ENCODE results near the gene SCYL1. TPM values are rescaled to one million over a fixed set of nuclear protein-coding genes. Genes with fewer than 3 reads are reported as not detected.

The SCYL1 gene
- polyA plus RNA-seq: 10 to 100 TPM; 41.8 to 52.4 TPM

DNA sequence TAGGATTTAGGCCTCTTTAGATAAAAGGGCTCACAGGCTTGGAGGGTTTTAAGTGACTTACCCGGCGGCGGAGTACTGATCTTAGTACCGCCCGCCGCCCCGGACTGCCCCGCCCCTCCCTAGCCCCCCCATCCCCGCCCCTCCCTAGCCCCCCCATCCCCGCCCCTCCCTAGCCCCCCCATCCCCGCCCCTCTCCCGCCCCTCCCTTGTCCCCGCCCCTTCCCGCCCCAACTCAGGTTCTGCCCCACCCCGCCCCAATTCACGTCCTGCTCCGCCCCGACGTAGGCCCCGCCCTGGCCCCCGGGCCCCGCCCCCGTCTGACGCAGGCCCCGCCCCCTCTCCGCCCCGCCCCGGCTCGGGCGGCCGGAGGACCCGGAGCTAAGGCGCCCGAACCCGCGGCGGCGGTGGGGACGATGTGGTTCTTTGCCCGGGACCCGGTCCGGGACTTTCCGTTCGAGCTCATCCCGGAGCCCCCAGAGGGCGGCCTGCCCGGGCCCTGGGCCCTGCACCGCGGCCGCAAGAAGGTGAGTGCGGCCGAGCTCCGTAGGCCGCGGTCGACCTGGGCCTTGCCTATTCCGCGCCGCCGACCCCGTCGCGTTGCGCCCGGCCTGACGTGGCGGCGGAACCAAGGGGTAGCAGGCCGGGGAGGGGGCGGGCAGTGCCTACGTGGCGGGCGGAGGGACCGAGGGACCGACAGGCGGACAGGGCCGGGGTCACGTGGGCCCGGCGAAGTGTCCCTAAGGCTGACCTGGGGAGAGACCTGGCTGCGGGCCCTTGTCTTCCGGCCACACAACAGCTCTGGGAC, at the start of gene SCYL1:
SCYL1 (plus strand) TSS at position 343 of the 805 bp plus-strand sequence; CDS start at position 414, 71 bp downstream.
- peaks cover 0 to 19% of the 10 kb centered on the region in 2 donors for H3K36me3 ChIP-seq (ENCODE audit: control insufficient read depth in 2 of 2, insufficient read depth in 2 of 2, low read length in 1 of 2)
- H3K27me3 ChIP-seq (ENCODE audit: control insufficient read depth in 1 of 2, insufficient read depth in 2 of 2, low read length in 2 of 2): no peaks in the 10 kb centered on the region
- peak within 1 kb of the TSS; percentile 81 to 85 for H3K27ac ChIP-seq (ENCODE audit: low read depth in 2 of 2, low read length in 1 of 2)
- WGBS, 2 donors: 0% methylated on average over 44 to 75 of the region's 82 CpGs
- H3K9me3 ChIP-seq (ENCODE audit: control insufficient read depth in 2 of 2, insufficient read depth in 1 of 2, low read depth in 1 of 2, low read length in 1 of 2): no peaks in the 10 kb centered on the region
- H3K4me1 ChIP-seq (ENCODE audit: control insufficient read depth in 2 of 2, insufficient read depth in 2 of 2, low read length in 1 of 2): peaks cover 4 to 13% of the 10 kb centered on the region in 2 donors
- peak within 1 kb of the TSS; percentile 84 to 88 for H3K4me3 ChIP-seq (ENCODE audit: low read depth in 1 of 2, low read length in 2 of 2)

- Histone ChIP-seq H3K27me3 (ENCODE audit: control insufficient read depth in 1 of 2, insufficient read depth in 2 of 2, low read length in 2 of 2) (no peaks in the 10 kb centered on the region), H3K36me3 (ENCODE audit: control insufficient read depth in 2 of 2, insufficient read depth in 2 of 2, low read length in 1 of 2) (no peaks in the 10 kb centered on the region), H3K4me1 (ENCODE audit: control insufficient read depth in 2 of 2, insufficient read depth in 2 of 2, low read length in 1 of 2) (peaks cover 0 to 14% of the 10 kb centered on the region in 2 donors), H3K27ac (ENCODE audit: low read depth in 2 of 2, low read length in 1 of 2) (peak overlapping the region; percentile 98 to 100), H3K9me3 (ENCODE audit: control insufficient read depth in 2 of 2, insufficient read depth in 1 of 2, low read depth in 1 of 2, low read length in 1 of 2) (no peaks in the 10 kb centered on the region), H3K4me3 (ENCODE audit: low read depth in 1 of 2, low read length in 2 of 2) (peak overlapping the region; percentile 81 to 90)
- 9 to 12% methylated on average over 10 of the region's 10 CpGs for whole genome bisulfite sequencing, 2 donors
Observed at GRCh38 chr11:65476632-65477148, 48.2 kb upstream of the SCYL1 start.

GRCh38 chr11:65477149-65477965, 47.5 kb upstream of the SCYL1 start:
- no peaks in the 10 kb centered on the region for H3K27me3 ChIP-seq (ENCODE audit: control insufficient read depth in 1 of 2, insufficient read depth in 2 of 2, low read length in 2 of 2)
- no peaks in the 10 kb centered on the region for H3K36me3 ChIP-seq (ENCODE audit: control insufficient read depth in 2 of 2, insufficient read depth in 2 of 2, low read length in 1 of 2)
- peak overlapping the region; percentile 98 to 100 for H3K27ac ChIP-seq (ENCODE audit: low read depth in 2 of 2, low read length in 1 of 2)
- peaks cover 0 to 12% of the 10 kb centered on the region in 2 donors for H3K4me1 ChIP-seq (ENCODE audit: control insufficient read depth in 2 of 2, insufficient read depth in 2 of 2, low read length in 1 of 2)
- 1% methylated on average over 60 of the region's 60 CpGs for WGBS, 2 donors
- no peaks in the 10 kb centered on the region for H3K9me3 ChIP-seq (ENCODE audit: control insufficient read depth in 2 of 2, insufficient read depth in 1 of 2, low read depth in 1 of 2, low read length in 1 of 2)
- peak overlapping the region; percentile 81 to 90 for H3K4me3 ChIP-seq (ENCODE audit: low read depth in 1 of 2, low read length in 2 of 2)

DNA sequence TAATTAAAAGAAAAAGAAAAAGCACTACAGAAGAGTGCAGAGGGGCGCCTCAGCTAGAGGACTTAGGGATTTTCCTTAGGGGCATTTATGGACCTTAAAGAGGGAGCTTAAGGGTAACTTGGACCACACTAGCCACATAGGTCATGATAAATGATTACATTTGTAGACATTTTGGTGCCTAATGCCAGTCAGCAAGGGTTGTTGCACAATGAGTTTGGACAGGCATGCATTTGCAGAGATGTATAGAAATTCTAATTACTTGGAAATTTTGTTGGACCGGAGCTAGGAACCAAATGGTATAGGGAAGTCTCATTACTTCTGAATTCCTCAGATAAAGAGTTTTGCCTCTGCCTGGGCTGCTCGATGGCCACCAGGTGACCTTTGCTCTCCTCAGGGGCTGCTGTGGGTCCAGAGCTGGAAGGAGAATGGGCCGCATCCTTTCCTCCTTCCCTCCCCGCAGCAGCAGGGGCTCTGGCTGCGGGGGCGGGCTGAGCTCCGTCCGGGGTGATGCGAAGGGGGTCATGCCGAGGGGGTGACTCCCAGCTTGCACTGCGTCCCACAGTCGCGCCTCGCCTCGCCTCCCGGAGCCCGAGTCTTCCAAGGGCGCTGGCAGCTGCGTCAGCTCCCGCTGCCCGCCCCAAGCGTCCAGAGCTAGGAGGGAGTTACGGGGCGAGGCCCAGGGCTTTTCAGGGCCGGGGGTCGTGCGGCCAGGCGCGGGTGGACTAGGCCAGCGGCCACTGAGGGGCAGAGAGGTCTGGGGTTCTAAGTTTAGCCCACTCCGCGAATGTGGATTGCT, 46.3 kb upstream of the SCYL1 start:
- WGBS, 2 donors: 32 to 39% methylated on average over 33 of the region's 33 CpGs
- peaks cover 0 to 12% of the 10 kb centered on the region in 2 donors for H3K4me1 ChIP-seq (ENCODE audit: control insufficient read depth in 2 of 2, insufficient read depth in 2 of 2, low read length in 1 of 2)

GRCh38 chr11:65479184-65480145, 45.4 kb upstream of the SCYL1 start:
- H3K4me1 ChIP-seq (ENCODE audit: control insufficient read depth in 2 of 2, insufficient read depth in 2 of 2, low read length in 1 of 2): peaks cover 0 to 12% of the 10 kb centered on the region in 2 donors

More for the DNA sequence above, 46.3 kb upstream of the SCYL1 start:
- no peaks in the 10 kb centered on the region for H3K27me3 ChIP-seq (ENCODE audit: control insufficient read depth in 1 of 2, insufficient read depth in 2 of 2, low read length in 2 of 2)
- peak overlapping the region; percentile 84 to 98 for H3K27ac ChIP-seq (ENCODE audit: low read depth in 2 of 2, low read length in 1 of 2)
- H3K9me3 ChIP-seq (ENCODE audit: control insufficient read depth in 2 of 2, insufficient read depth in 1 of 2, low read depth in 1 of 2, low read length in 1 of 2): no peaks in the 10 kb centered on the region
- no peaks in the 10 kb centered on the region for H3K36me3 ChIP-seq (ENCODE audit: control insufficient read depth in 2 of 2, insufficient read depth in 2 of 2, low read length in 1 of 2)
- peak overlapping the region; percentile 5 to 16 for H3K4me3 ChIP-seq (ENCODE audit: low read depth in 1 of 2, low read length in 2 of 2)

GRCh38 chr11:65482306-65482850, 42.5 kb upstream of the SCYL1 start:
- H3K27me3 ChIP-seq (ENCODE audit: control insufficient read depth in 1 of 2, insufficient read depth in 2 of 2, low read length in 2 of 2): no peaks in the 10 kb centered on the region
- 100% methylated on average over 2 of the region's 2 CpGs for WGBS, 2 donors
- no peaks in the 10 kb centered on the region for H3K9me3 ChIP-seq (ENCODE audit: control insufficient read depth in 2 of 2, insufficient read depth in 1 of 2, low read depth in 1 of 2, low read length in 1 of 2)
- H3K27ac ChIP-seq (ENCODE audit: low read depth in 2 of 2, low read length in 1 of 2): peak overlapping the region in 1 of 2 donors; percentile 58
- no peak overlapping the region for H3K4me3 ChIP-seq (ENCODE audit: low read depth in 1 of 2, low read length in 2 of 2)
- peaks cover 0 to 10% of the 10 kb centered on the region in 2 donors for H3K4me1 ChIP-seq (ENCODE audit: control insufficient read depth in 2 of 2, insufficient read depth in 2 of 2, low read length in 1 of 2)
- H3K36me3 ChIP-seq (ENCODE audit: control insufficient read depth in 2 of 2, insufficient read depth in 2 of 2, low read length in 1 of 2): no peaks in the 10 kb centered on the region

More at GRCh38 chr11:65479184-65480145, 45.4 kb upstream of the SCYL1 start:
- Histone ChIP-seq H3K27me3 (ENCODE audit: control insufficient read depth in 1 of 2, insufficient read depth in 2 of 2, low read length in 2 of 2) (no peaks in the 10 kb centered on the region), H3K36me3 (ENCODE audit: control insufficient read depth in 2 of 2, insufficient read depth in 2 of 2, low read length in 1 of 2) (no peaks in the 10 kb centered on the region), H3K27ac (ENCODE audit: low read depth in 2 of 2, low read length in 1 of 2) (peak overlapping the region; percentile 84 to 98), H3K4me3 (ENCODE audit: low read depth in 1 of 2, low read length in 2 of 2) (no peak overlapping the region), H3K9me3 (ENCODE audit: control insufficient read depth in 2 of 2, insufficient read depth in 1 of 2, low read depth in 1 of 2, low read length in 1 of 2) (no peaks in the 10 kb centered on the region)
- WGBS, 2 donors: 52 to 58% methylated on average over 11 of the region's 11 CpGs

DNA sequence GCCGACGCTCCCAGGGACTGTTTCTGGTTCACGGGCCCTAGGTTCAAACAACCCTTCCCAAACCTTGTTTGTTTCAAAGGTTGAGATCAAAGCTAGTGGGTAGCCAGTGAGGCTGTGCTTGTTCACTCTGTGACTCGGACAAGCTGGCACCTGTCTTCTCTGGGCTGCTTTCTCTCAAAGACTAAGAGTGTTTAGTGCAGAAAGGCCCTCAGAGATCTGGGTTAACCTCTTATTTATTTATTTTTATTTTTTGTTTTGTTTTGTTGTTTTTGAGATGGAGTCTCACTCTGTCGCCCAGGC, 39.0 kb upstream of the SCYL1 start:
- Histone ChIP-seq H3K4me3 (ENCODE audit: low read depth in 1 of 2, low read length in 2 of 2) (no peak overlapping the region), H3K4me1 (ENCODE audit: control insufficient read depth in 2 of 2, insufficient read depth in 2 of 2, low read length in 1 of 2) (peaks cover 7 to 30% of the 10 kb centered on the region in 2 donors), H3K36me3 (ENCODE audit: control insufficient read depth in 2 of 2, insufficient read depth in 2 of 2, low read length in 1 of 2) (no peaks in the 10 kb centered on the region), H3K9me3 (ENCODE audit: control insufficient read depth in 2 of 2, insufficient read depth in 1 of 2, low read depth in 1 of 2, low read length in 1 of 2) (no peaks in the 10 kb centered on the region), H3K27me3 (ENCODE audit: control insufficient read depth in 1 of 2, insufficient read depth in 2 of 2, low read length in 2 of 2) (no peaks in the 10 kb centered on the region), H3K27ac (ENCODE audit: low read depth in 2 of 2, low read length in 1 of 2) (peak overlapping the region; percentile 85 to 87)
- 39 to 53% methylated on average over 5 of the region's 5 CpGs for WGBS, 2 donors

Measured in esophagus (tissue), 2 donors.